Thyroid gland (tissue), 4 donors: Measurements from ENCODE around the gene SPEF2. TPM values are rescaled to one million over a fixed set of nuclear protein-coding genes. Genes with fewer than 3 reads are reported as not detected.

Experiments used
- DNase-seq, 2 donors: peaks; one replicate each; pipeline ENCODE4 v3.0.0-alpha.2; 2019
- H3K27ac ChIP-seq, 3 donors: fragments of 200-600 bp; sonication (generic); 1 replicate in 2 of 3; 2 replicates in 1 of 3; pipeline ENCODE4 v1.5.1; 2016 to 2019; ENCODE audit warnings: mild to moderate bottlenecking in 1 of 3, moderate library complexity in 1 of 3
- H3K27me3 ChIP-seq: fragments of 200-600 bp; sonication (generic); one replicate; pipeline ENCODE4 v1.5.1; 2019
- H3K36me3 ChIP-seq, 2 donors: fragments of 200-600 bp; sonication (generic); one replicate each; pipeline ENCODE4 v1.5.1; 2016 to 2019
- H3K4me1 ChIP-seq, 2 donors: fragments of 200-600 bp; sonication (generic); one replicate each; pipeline ENCODE4 v1.5.1; 2017 to 2019
- H3K4me3 ChIP-seq, 3 donors: fragments of 200-600 bp; sonication (generic); replicated peaks in 1 of 3; 1 replicate in 2 of 3; 2 replicates in 1 of 3; pipeline ENCODE4 v1.5.1; 2016; ENCODE audit warnings: mild to moderate bottlenecking in 1 of 3
- H3K9me3 ChIP-seq: fragments of 200-600 bp; sonication (generic); one replicate; pipeline ENCODE4 v1.5.1; 2017
- POLR2A ChIP-seq, 2 donors: fragments of 450-650 bp; IDR thresholded peaks; one replicate each; pipeline ENCODE4 v1.6.1; 2017; ENCODE audit warnings: antibody characterized with exemption in 2 of 2, mild to moderate bottlenecking in 2 of 2, moderate library complexity in 1 of 2
- WGBS, 2 donors: methylation state at CpG; one replicate each; pipeline ENCODE4 v1.1.5; 2017; 5-methylcytosine and 5-hydroxymethylcytosine counted together
- intact Hi-C: fragments of 100-400 bp; cut with DNase I; formaldehyde crosslinking; loops from one replicate; pipeline ENCODE4 v1.15.1; 2023
- total RNA-seq, 4 donors: library from RNA; depleted of rRNA; stranded (reverse); fragments of >200 nt; gene quantifications; one replicate each; pipeline ENCODE4 v1.2.3, GENCODE V29; 2016
- TF ChIP-seq, protein P1 (sequence below), 6 experiments: fragments of 200-600 bp in 3 of 6; fragments of 450-650 bp in 3 of 6; sonication (generic) in 3 of 6; IDR thresholded peaks; one replicate each; pipeline ENCODE4 v1.5.1; 2016 to 2019; ENCODE audit warnings: antibody characterized with exemption in 6 of 6, mild to moderate bottlenecking in 2 of 6, inconsistent platforms in 1 of 6, moderate library complexity in 1 of 6

Gene SPEF2
- total RNA-seq, 4 donors from 2014 or later, result 17.7 to 39.5 (median 21.5) TPM

DNA sequence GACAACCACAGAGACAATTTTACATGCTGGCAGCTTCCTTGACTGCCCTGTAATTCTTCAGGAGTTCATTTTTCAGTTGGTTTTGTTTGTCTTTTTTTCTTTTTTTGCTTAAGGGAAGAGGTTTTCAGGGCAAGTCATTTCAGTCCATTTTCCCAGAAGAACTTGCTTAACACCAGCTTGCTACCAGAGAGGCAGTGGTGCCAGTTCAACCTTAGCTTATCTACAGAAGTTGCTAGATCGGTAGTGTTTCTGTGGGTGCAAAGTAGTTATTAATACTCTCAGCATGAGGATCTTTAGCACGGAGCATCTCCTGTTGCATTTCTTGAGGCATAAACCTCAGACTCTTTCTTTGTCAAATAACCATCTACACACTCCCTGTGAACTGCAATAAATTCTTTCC, 1.1 kb downstream of the SPEF2 start:
- intact Hi-C loops, result loop anchor here (10.0 kb wide), 1 partner anchor 306 kb away; no protein-coding TSS in a partner anchor
- no peak overlapping the region for H3K27ac ChIP-seq
- TF ChIP-seq, protein P1, sequence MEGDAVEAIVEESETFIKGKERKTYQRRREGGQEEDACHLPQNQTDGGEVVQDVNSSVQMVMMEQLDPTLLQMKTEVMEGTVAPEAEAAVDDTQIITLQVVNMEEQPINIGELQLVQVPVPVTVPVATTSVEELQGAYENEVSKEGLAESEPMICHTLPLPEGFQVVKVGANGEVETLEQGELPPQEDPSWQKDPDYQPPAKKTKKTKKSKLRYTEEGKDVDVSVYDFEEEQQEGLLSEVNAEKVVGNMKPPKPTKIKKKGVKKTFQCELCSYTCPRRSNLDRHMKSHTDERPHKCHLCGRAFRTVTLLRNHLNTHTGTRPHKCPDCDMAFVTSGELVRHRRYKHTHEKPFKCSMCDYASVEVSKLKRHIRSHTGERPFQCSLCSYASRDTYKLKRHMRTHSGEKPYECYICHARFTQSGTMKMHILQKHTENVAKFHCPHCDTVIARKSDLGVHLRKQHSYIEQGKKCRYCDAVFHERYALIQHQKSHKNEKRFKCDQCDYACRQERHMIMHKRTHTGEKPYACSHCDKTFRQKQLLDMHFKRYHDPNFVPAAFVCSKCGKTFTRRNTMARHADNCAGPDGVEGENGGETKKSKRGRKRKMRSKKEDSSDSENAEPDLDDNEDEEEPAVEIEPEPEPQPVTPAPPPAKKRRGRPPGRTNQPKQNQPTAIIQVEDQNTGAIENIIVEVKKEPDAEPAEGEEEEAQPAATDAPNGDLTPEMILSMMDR (IDR thresholded peaks at IDR 0.05), result no peak
- no peak for TF ChIP-seq POLR2A (IDR thresholded peaks at IDR 0.05)
- H3K4me3 ChIP-seq, result no peak overlapping the region
- no peaks in the 10 kb centered on the region for H3K9me3 ChIP-seq
- no peaks in the 10 kb centered on the region for H3K36me3 ChIP-seq
- no peak for DNase-seq
- H3K27me3 ChIP-seq, result no peaks in the 10 kb centered on the region
- peaks cover 6% of the 10 kb centered on the region in 2 donors for H3K4me1 ChIP-seq
- 72 to 74% methylated on average over 2 of the region's 2 CpGs for WGBS, 2 donors

DNA sequence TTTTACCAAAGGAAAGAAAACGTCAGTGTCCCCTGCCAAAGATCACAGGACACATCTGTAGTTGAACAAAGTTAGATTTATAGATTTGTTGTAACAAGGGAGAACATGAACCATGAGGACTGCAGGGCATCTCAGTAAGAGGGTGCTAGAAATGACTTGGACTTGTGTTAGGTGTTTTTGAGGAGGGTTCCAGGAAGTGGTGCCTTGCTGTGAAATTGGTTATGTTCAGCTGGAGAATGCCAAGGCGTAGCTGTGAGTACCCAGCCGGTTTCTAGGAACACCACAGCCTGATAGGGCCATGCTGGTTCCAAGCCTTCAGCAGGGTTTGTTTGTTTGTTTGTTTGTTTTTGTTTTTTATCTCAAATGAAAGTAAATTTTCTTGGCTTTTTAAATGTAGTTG, 5.3 kb downstream of the SPEF2 start:
- H3K36me3 ChIP-seq, result no peaks in the 10 kb centered on the region

DNA sequence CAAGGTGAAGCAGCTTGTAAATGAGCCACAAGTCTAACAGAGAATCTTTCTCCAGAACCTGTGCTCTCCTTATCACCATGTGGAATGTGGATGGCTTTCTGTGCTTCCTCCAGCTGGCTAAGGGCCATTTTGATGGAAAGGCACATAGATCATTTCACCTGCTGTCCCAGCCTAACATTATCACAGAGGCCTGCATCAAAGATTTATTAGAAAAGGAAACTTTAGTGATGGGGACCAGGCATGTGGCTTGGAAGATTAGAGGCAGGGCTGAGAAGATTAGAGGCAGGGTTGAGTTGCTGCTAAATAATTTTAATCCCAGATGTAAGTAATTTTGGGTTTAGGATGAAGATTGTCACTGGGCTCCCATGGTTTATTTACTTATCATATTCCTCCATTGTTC, 6.3 kb downstream of the SPEF2 start:
- DNase-seq, result no peak
- Histone ChIP-seq H3K4me3 (no peak overlapping the region), H3K27me3 (no peaks in the 10 kb centered on the region), H3K36me3 (peaks cover 0 to 2% of the 10 kb centered on the region in 2 donors), H3K27ac (no peak overlapping the region), H3K4me1 (no peaks in the 10 kb centered on the region), H3K9me3 (no peaks in the 10 kb centered on the region)
- intact Hi-C loops, result no loop called here
- TF ChIP-seq, protein P1 (IDR thresholded peaks at IDR 0.05), result no peak
- TF ChIP-seq POLR2A (IDR thresholded peaks at IDR 0.05), result no peak

More for the DNA sequence above, 5.3 kb downstream of the SPEF2 start:
- intact Hi-C loops, result no loop called here
- H3K4me1 ChIP-seq, result peaks cover 6% of the 10 kb centered on the region in 2 donors
- no peak overlapping the region for H3K27ac ChIP-seq
- whole genome bisulfite sequencing, 2 donors, result 83 to 86% methylated on average over 3 of the region's 3 CpGs
- no peak for DNase-seq
- no peak overlapping the region for H3K4me3 ChIP-seq
- TF ChIP-seq POLR2A (IDR thresholded peaks at IDR 0.05), result no peak
- TF ChIP-seq, protein P1 (IDR thresholded peaks at IDR 0.05), result no peak
- H3K9me3 ChIP-seq, result no peaks in the 10 kb centered on the region
- H3K27me3 ChIP-seq, result no peaks in the 10 kb centered on the region

DNA sequence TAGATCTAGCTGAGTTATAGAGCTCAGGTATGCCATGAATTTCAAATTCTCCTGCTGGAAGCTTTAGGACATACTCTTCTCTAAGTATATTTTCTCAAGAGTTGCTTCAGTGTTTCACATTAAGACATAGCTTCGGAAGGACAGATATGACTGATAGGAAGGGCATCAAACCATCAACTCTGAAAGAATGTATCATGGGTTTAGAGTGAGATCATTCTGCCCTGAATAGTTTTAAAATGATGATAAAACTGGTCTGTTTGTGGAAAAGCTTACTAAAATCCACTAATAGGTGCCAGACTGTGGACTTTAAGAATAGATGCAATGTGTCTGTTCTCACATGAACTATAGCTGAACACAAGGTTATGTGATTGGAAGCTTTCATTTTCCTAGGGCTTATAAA, 8.4 kb downstream of the SPEF2 start:
- Histone ChIP-seq H3K4me3 (no peak overlapping the region), H3K27ac (no peak overlapping the region), H3K9me3 (no peaks in the 10 kb centered on the region), H3K27me3 (no peaks in the 10 kb centered on the region), H3K4me1 (no peaks in the 10 kb centered on the region), H3K36me3 (peaks cover 0 to 16% of the 10 kb centered on the region in 2 donors)
- TF ChIP-seq POLR2A (IDR thresholded peaks at IDR 0.05), result no peak
- TF ChIP-seq, protein P1 (IDR thresholded peaks at IDR 0.05), result no peak
- intact Hi-C loops, result no loop called here
- 97% methylated on average over 1 of the region's 1 CpG for WGBS, 2 donors
- no peak for DNase-seq

DNA sequence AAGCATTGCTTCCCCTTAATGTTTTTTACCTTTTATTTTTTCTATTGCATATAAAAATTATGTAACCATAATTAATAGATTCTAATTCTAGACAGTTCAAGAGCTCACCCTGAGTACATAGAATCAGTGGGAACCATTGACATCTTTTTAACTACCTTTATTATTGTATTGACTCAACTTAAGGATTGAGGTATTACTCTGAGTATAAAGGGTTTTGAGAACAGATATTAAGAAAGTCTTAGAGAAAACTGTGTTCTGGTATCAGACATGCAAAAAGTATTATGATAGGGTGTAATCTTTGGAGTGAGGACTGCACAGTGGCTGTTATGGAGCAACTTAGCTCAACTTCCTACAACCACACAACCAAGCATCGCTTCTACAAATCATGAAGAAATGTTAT, 8.9 kb downstream of the SPEF2 start:
- DNase-seq, result no peak
- TF ChIP-seq, protein P1 (IDR thresholded peaks at IDR 0.05), result no peak
- no peak for TF ChIP-seq POLR2A (IDR thresholded peaks at IDR 0.05)
- H3K36me3 ChIP-seq, result peaks cover 0 to 16% of the 10 kb centered on the region in 2 donors
- intact Hi-C loops, result no loop called here
- no peaks in the 10 kb centered on the region for H3K4me1 ChIP-seq
- no peaks in the 10 kb centered on the region for H3K9me3 ChIP-seq
- no peak overlapping the region for H3K4me3 ChIP-seq
- H3K27ac ChIP-seq, result no peak overlapping the region
- 48 to 93% methylated on average over 1 of the region's 1 CpG for WGBS, 2 donors
- H3K27me3 ChIP-seq, result no peaks in the 10 kb centered on the region
